Left renal pelvis (tissue), 4 donors: Measurements from ENCODE around the gene RETREG2. TPM values are rescaled to one million over a fixed set of nuclear protein-coding genes. Genes with fewer than 3 reads are reported as not detected.

Experiments
- DNase-seq, 4 donors: peaks; one replicate each; pipeline ENCODE4 v3.0.0-alpha.2; 2013; ENCODE audit warnings: low read depth in 4 of 4, low spot score in 3 of 4
- polyA plus RNA-seq, 4 donors: library from polyadenylated mRNA; unstranded; fragments of 120-200 nt; gene quantifications; one replicate each; pipeline ENCODE4 v1.2.1, GENCODE V29; 2013; ENCODE audit not compliant: insufficient read length in 4 of 4

Gene RETREG2
- polyA plus RNA-seq, 4 donors, result 85.1 to 120 (median 111) TPM

GRCh38 chr2:219234331-219234730, 56.3 kb downstream of the RETREG2 start:
- no peak for DNase-seq

Other genes starting within 250 kb of the RETREG2 start
- gene CDK5R2, start 218.6 kb upstream of the RETREG2 start, polyA plus RNA-seq, result under 1 TPM in 3 of 4 donors, not detected in 1; 0.08 to 0.14 (median 0.14) TPM
- gene FEV, start 193.1 kb upstream of the RETREG2 start, polyA plus RNA-seq, result under 1 TPM in 3 of 4 donors, not detected in 1; 0.11 to 0.46 (median 0.11) TPM
- gene CRYBA2, start 184.9 kb upstream of the RETREG2 start, polyA plus RNA-seq, result not detected
- under 1 TPM; 0.20 to 0.43 (median 0.27) TPM for gene CFAP65, start 136.8 kb upstream of the RETREG2 start, polyA plus RNA-seq
- gene IHH, start 117.4 kb upstream of the RETREG2 start, polyA plus RNA-seq, result 1 to 10 TPM in 2 of 4 donors, under 1 TPM in 2; 0.12 to 2.5 (median 1.2) TPM
- 10 to 100 TPM; 14.8 to 21.3 (median 18.7) TPM for gene NHEJ1, start 17.5 kb upstream of the RETREG2 start, polyA plus RNA-seq
- 10 to 100 TPM in 3 of 4 donors, 1 to 10 TPM in 1; 1.2 to 24.8 (median 16.7) TPM for gene SLC23A3, start 8.2 kb upstream of the RETREG2 start, polyA plus RNA-seq
- gene CNPPD1, start 1.4 kb upstream of the RETREG2 start, polyA plus RNA-seq, result 10 to 100 TPM; 39.5 to 69.2 (median 58.8) TPM
- 10 to 100 TPM; 25.0 to 49.3 (median 35.7) TPM for gene ZFAND2B, start 28.5 kb downstream of the RETREG2 start, polyA plus RNA-seq
- 10 to 100 TPM; 29.5 to 44.5 (median 37.1) TPM for gene ABCB6, start 40.7 kb downstream of the RETREG2 start, polyA plus RNA-seq
- gene ATG9A, start 51.4 kb downstream of the RETREG2 start, polyA plus RNA-seq, result 10 to 100 TPM; 40.8 to 45.5 (median 44.2) TPM
- 10 to 100 TPM; 28.0 to 76.6 (median 51.3) TPM for gene ANKZF1, start 51.5 kb downstream of the RETREG2 start, polyA plus RNA-seq
- 10 to 100 TPM; 12.1 to 26.1 (median 21.8) TPM for gene GLB1L, start 67.2 kb downstream of the RETREG2 start, polyA plus RNA-seq
- gene STK16, start 67.2 kb downstream of the RETREG2 start, polyA plus RNA-seq, result 10 to 100 TPM; 29.0 to 43.3 (median 36.4) TPM
- under 1 TPM in 3 of 4 donors, not detected in 1; 0.46 to 0.69 (median 0.61) TPM for gene TUBA4B, start 75.0 kb downstream of the RETREG2 start, polyA plus RNA-seq
- 10 to 100 TPM in 3 of 4 donors, 1 to 10 TPM in 1; 3.4 to 53.8 (median 33.6) TPM for gene TUBA4A, start 75.6 kb downstream of the RETREG2 start, polyA plus RNA-seq
- gene DNAJB2, start 101.1 kb downstream of the RETREG2 start, polyA plus RNA-seq, result 10 to 100 TPM; 52.1 to 80.6 (median 72.7) TPM
- under 1 TPM; 0.09 to 0.53 (median 0.20) TPM for gene PTPRN, start 131.1 kb downstream of the RETREG2 start, polyA plus RNA-seq
- gene RESP18, start 154.5 kb downstream of the RETREG2 start, polyA plus RNA-seq, result not detected
- 10 to 100 TPM; 44.7 to 82.9 (median 57.8) TPM for gene DNPEP, start 209.6 kb downstream of the RETREG2 start, polyA plus RNA-seq
- 10 to 100 TPM in 2 of 4 donors, 1 to 10 TPM in 2; 5.5 to 10.4 (median 8.1) TPM for gene DES, start 240.1 kb downstream of the RETREG2 start, polyA plus RNA-seq